Central memory CD4-positive, alpha-beta T cell (primary cell): ENCODE measurements around the gene COG8.

Experiments used
- DNase-seq: peaks from one replicate; pipeline ENCODE4 v3.0.0; 2022

COG8 gene

GRCh38 chr16:69283851-69284250, 55.5 kb downstream of the COG8 start:
- DNase-seq = no peak

GRCh38 chr16:69277413-69277812, 62.0 kb downstream of the COG8 start:
- DNase-seq = no peak
